Nephron (organoid): ENCODE results near the gene TSGA10.
A peak's percentile ranks its signal among the peaks of the same experiment; 100 is the strongest.

Experiments used
- H3K27ac Mint-ChIP-seq, 3 experiments: 2 replicates each; pipeline ENCODE4 v1.8.0; 2020; ENCODE audit warnings: mixed read lengths in 3 of 3, mild to moderate bottlenecking in 2 of 3, moderate library complexity in 1 of 3
- H3K27me3 Mint-ChIP-seq: 2 replicates; pipeline ENCODE4 v1.8.0; 2021; ENCODE audit warnings: low read depth, mild to moderate bottlenecking, moderate library complexity, mixed read lengths
- H3K36me3 Mint-ChIP-seq: 2 replicates; pipeline ENCODE4 v1.8.0; 2020; ENCODE audit warnings: low read depth, mixed read lengths
- H3K4me1 Mint-ChIP-seq: 2 replicates; pipeline ENCODE4 v1.8.0; 2020; ENCODE audit warnings: mixed read lengths
- H3K4me3 Mint-ChIP-seq, 3 experiments: 2 replicates each; pipeline ENCODE4 v1.8.0; 2020; ENCODE audit warnings: mild to moderate bottlenecking in 3 of 3, mixed read lengths in 3 of 3, moderate library complexity in 2 of 3
- H3K9me3 Mint-ChIP-seq: 2 replicates; pipeline ENCODE4 v1.8.0; 2020; ENCODE audit warnings: mixed read lengths
- CTCF ChIP-seq, 3 experiments: fragments of 200-600 bp; sonication (generic); IDR thresholded peaks; one replicate each; pipeline ENCODE4 v1.5.0; 2021; ENCODE audit warnings: antibody characterized with exemption in 3 of 3; ENCODE audit not compliant: unreplicated experiment in 3 of 3

Gene TSGA10

GRCh38 chr2:99190548-99190947 is 35.8 kb upstream of the TSGA10 start:
- Mint-ChIP-seq H3K36me3 (peaks cover 64% of the 10 kb centered on the region), H3K4me3 (no peak overlapping the region), H3K27ac (no peak overlapping the region), H3K9me3 (no peaks in the 10 kb centered on the region), H3K4me1 (no peaks in the 10 kb centered on the region), H3K27me3 (no peaks in the 10 kb centered on the region)
- no peak for TF ChIP-seq CTCF (IDR thresholded peaks at IDR 0.05; ENCODE audit: unreplicated experiment in 3 of 3)

- H3K27ac Mint-ChIP-seq: no peak overlapping the region
- no peaks in the 10 kb centered on the region for H3K9me3 Mint-ChIP-seq
- peaks cover 58% of the 10 kb centered on the region for H3K36me3 Mint-ChIP-seq
- no peak overlapping the region for H3K4me3 Mint-ChIP-seq
- TF ChIP-seq CTCF (IDR thresholded peaks at IDR 0.05; ENCODE audit: unreplicated experiment in 3 of 3): no peak
- H3K27me3 Mint-ChIP-seq: no peaks in the 10 kb centered on the region
- peaks cover 5% of the 10 kb centered on the region for H3K4me1 Mint-ChIP-seq
Observed at GRCh38 chr2:99188357-99188756, 33.6 kb upstream of the TSGA10 start.

- Mint-ChIP-seq H3K36me3 (peaks cover 46% of the 10 kb centered on the region), H3K27me3 (no peaks in the 10 kb centered on the region), H3K4me3 (no peak overlapping the region), H3K9me3 (no peaks in the 10 kb centered on the region), H3K27ac (no peak overlapping the region), H3K4me1 (peaks cover 11% of the 10 kb centered on the region)
- no peak for TF ChIP-seq CTCF (IDR thresholded peaks at IDR 0.05; ENCODE audit: unreplicated experiment in 3 of 3)
Observed at GRCh38 chr2:99187011-99187410, 32.3 kb upstream of the TSGA10 start.

GRCh38 chr2:99184811-99185210 is 30.1 kb upstream of the TSGA10 start:
- Mint-ChIP-seq H3K36me3 (peaks cover 26% of the 10 kb centered on the region), H3K4me1 (peaks cover 21% of the 10 kb centered on the region), H3K4me3 (no peak overlapping the region), H3K27me3 (no peaks in the 10 kb centered on the region), H3K27ac (no peak overlapping the region), H3K9me3 (no peaks in the 10 kb centered on the region)
- TF ChIP-seq CTCF (IDR thresholded peaks at IDR 0.05; ENCODE audit: unreplicated experiment in 3 of 3): no peak

GRCh38 chr2:99183025-99183424 is 28.3 kb upstream of the TSGA10 start:
- no peak overlapping the region for H3K27ac Mint-ChIP-seq
- no peaks in the 10 kb centered on the region for H3K9me3 Mint-ChIP-seq
- no peaks in the 10 kb centered on the region for H3K27me3 Mint-ChIP-seq

More at GRCh38 chr2:99183025-99183424, 28.3 kb upstream of the TSGA10 start:
- peaks cover 11% of the 10 kb centered on the region for H3K36me3 Mint-ChIP-seq
- H3K4me1 Mint-ChIP-seq: peaks cover 21% of the 10 kb centered on the region
- H3K4me3 Mint-ChIP-seq: peak overlapping the region; percentile 61 to 100 (median 64)
- no peak for TF ChIP-seq CTCF (IDR thresholded peaks at IDR 0.05; ENCODE audit: unreplicated experiment in 3 of 3)
